CD4-positive, alpha-beta T cell treated with Interferon gamma for 1 hour (primary cell): ENCODE results near the gene TBC1D9B.
A peak's percentile ranks its signal among the peaks of the same experiment; 100 is the strongest.

Experiments used
- DNase-seq: peaks from one replicate; pipeline ENCODE4 v3.0.0-alpha.2; 2020

TBC1D9B gene

GRCh38 chr5:179907556-179908324, at the start of gene TBC1D9B:
TBC1D9B (minus strand) TSS chr5:179907897; CDS start chr5:179907821, 76 bp downstream.
- peak; percentile 77 for DNase-seq

GRCh38 chr5:179955630-179956029, 47.9 kb upstream of the TBC1D9B start:
- no peak for DNase-seq

- no peak for DNase-seq
Observed at GRCh38 chr5:179955062-179955461, 47.4 kb upstream of the TBC1D9B start.

GRCh38 chr5:179954434-179954833, 46.7 kb upstream of the TBC1D9B start:
- no peak for DNase-seq

GRCh38 chr5:179953987-179954386, 46.3 kb upstream of the TBC1D9B start:
- no peak for DNase-seq

- DNase-seq: no peak
Observed at GRCh38 chr5:179936976-179937681, 29.4 kb upstream of the TBC1D9B start.

- DNase-seq: no peak
Observed at GRCh38 chr5:179930788-179931473, 23.2 kb upstream of the TBC1D9B start.

GRCh38 chr5:179927824-179928223, 20.1 kb upstream of the TBC1D9B start:
- no peak for DNase-seq

- DNase-seq: no peak
Observed at GRCh38 chr5:179926657-179927056, 19.0 kb upstream of the TBC1D9B start.

- peak; percentile 47 for DNase-seq
Observed at GRCh38 chr5:179923436-179923835, 15.7 kb upstream of the TBC1D9B start.

- DNase-seq: no peak
Observed at GRCh38 chr5:179920175-179920574, 12.5 kb upstream of the TBC1D9B start.

- DNase-seq: no peak
Observed at GRCh38 chr5:179919487-179920060, 11.9 kb upstream of the TBC1D9B start.

- no peak for DNase-seq
Observed at GRCh38 chr5:179918742-179919486, 11.2 kb upstream of the TBC1D9B start.

- DNase-seq: no peak
Observed at GRCh38 chr5:179916523-179916922, 8.8 kb upstream of the TBC1D9B start.

- no peak for DNase-seq
Observed at GRCh38 chr5:179915406-179915935, 7.8 kb upstream of the TBC1D9B start.

- peak; percentile 29 for DNase-seq
Observed at GRCh38 chr5:179914032-179914755, 6.5 kb upstream of the TBC1D9B start.

GRCh38 chr5:179913461-179913860, 5.8 kb upstream of the TBC1D9B start:
- no peak for DNase-seq

- no peak for DNase-seq
Observed at GRCh38 chr5:179912951-179913350, 5.3 kb upstream of the TBC1D9B start.

- no peak for DNase-seq
Observed at GRCh38 chr5:179912386-179912785, 4.7 kb upstream of the TBC1D9B start.

GRCh38 chr5:179909224-179909623, 1.5 kb upstream of the TBC1D9B start:
- no peak for DNase-seq

- DNase-seq: no peak
Observed at GRCh38 chr5:179908528-179908927, 831 bp upstream of the TBC1D9B start.
